HCT116 (cell line): Measurements from ENCODE around the gene TSPAN6. TPM values are rescaled to one million over a fixed set of nuclear protein-coding genes. Genes with fewer than 3 reads are reported as not detected.

ENCODE experiments used
- ATAC-seq: fragments of 200-7000 bp; cut with Tn5 transposase; 2 replicates; pipeline ENCODE4 v1.9.1; 2020; ENCODE audit warnings: mild to moderate bottlenecking, moderate library complexity
- BruUV-seq: library from RNA; stranded (reverse); fragments of 400-500 nt; replicated peaks from 2 replicates; lab custom pipeline; 2021; lab: Mats Ljungman, UMichigan
- CTCF ChIA-PET: fragments of 300-600 bp; sonication (Branson Sonifier 250); formaldehyde crosslinking; loops from one replicate; lab custom pipeline; 2021; ENCODE audit warnings: antibody characterized with exemption; lab: Charles Lee
- POLR2A ChIA-PET: fragments of 300-600, 350-600 bp; sonication (Branson Sonifier 250); formaldehyde crosslinking; loops from one replicate; lab custom pipeline; 2021; ENCODE audit warnings: antibody characterized with exemption; lab: Charles Lee
- RAD21 ChIA-PET, 2 experiments: fragments of 300-600 bp; sonication (Branson Sonifier 250); formaldehyde crosslinking; loops; one replicate each; lab custom pipeline; 2023; ENCODE audit warnings: low total read pairs in 2 of 2; ENCODE audit not compliant: uncharacterized antibody in 2 of 2, unreplicated experiment in 2 of 2, low non-redundant PET in 1 of 2; lab: Charles Lee
- DNase-seq: peaks from one replicate; pipeline ENCODE4 v3.0.0-alpha.2; 2010; ENCODE audit warnings: low read depth, low spot score
- H2AFZ ChIP-seq: fragments of 200-600 bp; shearing (Covaris generic), sonication (generic); 2 replicates; pipeline ENCODE4 v1.6.1; 2017; ENCODE audit warnings: low read depth, mixed run types, mixed read lengths, antibody characterized with exemption, low read length; ENCODE audit not compliant: poor library complexity, severe bottlenecking
- H3K27ac ChIP-seq: 2 replicates; pipeline ENCODE4 v1.5.1; 2012; ENCODE audit warnings: low read depth, low read length
- H3K27me3 ChIP-seq: fragments of 200-600 bp; sonication (generic); 2 replicates; pipeline ENCODE4 v1.6.1; 2016; ENCODE audit warnings: mixed run types, low read length, mixed read lengths; ENCODE audit not compliant: insufficient read depth
- H3K36me3 ChIP-seq, 2 experiments: fragments of 200-500 bp in 1 of 2; fragments of 200-600 bp in 1 of 2; sonication (Bioruptor generic) in 1 of 2; sonication (generic) in 1 of 2; 2 replicates each; pipeline versions ENCODE4 v1.5.1 to v1.6.1; 2014 to 2016; ENCODE audit warnings: low read length in 2 of 2, inconsistent platforms in 1 of 2, mixed read lengths in 1 of 2, mixed run types in 1 of 2; ENCODE audit not compliant: insufficient read depth in 2 of 2, control insufficient read depth in 1 of 2
- H3K4me1 ChIP-seq, 2 experiments: fragments of 200-600 bp in 1 of 2; sonication (generic) in 1 of 2; 2 replicates each; pipeline versions ENCODE4 v1.5.1 to v1.6.1; 2012 to 2017; ENCODE audit warnings: low read length in 2 of 2, inconsistent platforms in 1 of 2, mild to moderate bottlenecking in 1 of 2, mixed read lengths in 1 of 2, mixed run types in 1 of 2, moderate library complexity in 1 of 2; ENCODE audit not compliant: insufficient read depth in 2 of 2, control insufficient read depth in 1 of 2
- H3K4me2 ChIP-seq: fragments of 200-600 bp; sonication (generic); 2 replicates; pipeline ENCODE4 v1.6.1; 2017; ENCODE audit warnings: mixed run types, low read length, mixed read lengths
- H3K4me3 ChIP-seq, 2 experiments: fragments of 200-600 bp in 1 of 2; sonication (generic) in 1 of 2; replicated peaks in 1 of 2; 2 replicates each; pipeline ENCODE4 v1.5.1; 2011 to 2016; ENCODE audit warnings: low read length in 2 of 2, control low read depth in 1 of 2, low read depth in 1 of 2, mild to moderate bottlenecking in 1 of 2, mixed read lengths in 1 of 2, mixed run types in 1 of 2
- H3K79me2 ChIP-seq: fragments of 200-600 bp; sonication (generic); 2 replicates; pipeline ENCODE4 v1.6.1; 2017; ENCODE audit warnings: mild to moderate bottlenecking, mixed run types, low read length, moderate library complexity, mixed read lengths; ENCODE audit not compliant: insufficient read depth
- H3K9ac ChIP-seq: fragments of 200-600 bp; sonication (generic); 2 replicates; pipeline ENCODE4 v1.6.1; 2016; ENCODE audit warnings: low read length, mixed read lengths
- H3K9me2 ChIP-seq: fragments of 200-600 bp; sonication (generic), shearing (Covaris generic); 2 replicates; pipeline ENCODE4 v1.6.1; 2017; ENCODE audit warnings: mixed run types, mild to moderate bottlenecking, moderate library complexity; ENCODE audit not compliant: insufficient read depth
- H3K9me3 ChIP-seq, 2 experiments: fragments of 200-500 bp in 1 of 2; fragments of 200-600 bp in 1 of 2; sonication (Bioruptor generic) in 1 of 2; sonication (generic) in 1 of 2; 2 replicates each; pipeline ENCODE4 v1.6.1; 2014 to 2017; ENCODE audit warnings: low read length in 2 of 2, mixed read lengths in 2 of 2, inconsistent platforms in 1 of 2, low read depth in 1 of 2, mild to moderate bottlenecking in 1 of 2, mixed run types in 1 of 2, moderate library complexity in 1 of 2; ENCODE audit not compliant: control insufficient read depth in 1 of 2, insufficient read depth in 1 of 2
- H4K20me1 ChIP-seq: fragments of 200-600 bp; sonication (generic), shearing (Covaris generic); 2 replicates; pipeline ENCODE4 v1.6.1; 2017; ENCODE audit warnings: mixed run types, mild to moderate bottlenecking, moderate library complexity; ENCODE audit not compliant: insufficient read depth
- CBX3 ChIP-seq: IDR thresholded peaks from 2 replicates; pipeline ENCODE4 v1.6.1; 2012; ENCODE audit warnings: low read depth
- JUND ChIP-seq: IDR thresholded peaks from 2 replicates; pipeline ENCODE4 v1.6.1; 2012
- MAX ChIP-seq: IDR thresholded peaks from 2 replicates; pipeline ENCODE4 v1.6.1; 2012
- POLR2A ChIP-seq: IDR thresholded peaks from 2 replicates; pipeline ENCODE4 v1.7.0; 2011; ENCODE audit warnings: borderline replicate concordance; ENCODE audit not compliant: insufficient read depth, insufficient read length; ENCODE audit errors: extremely low read depth
- POLR2AphosphoS5 ChIP-seq: IDR thresholded peaks from 2 replicates; pipeline ENCODE4 v1.6.1; 2011; ENCODE audit warnings: mild to moderate bottlenecking, low read depth, low read length, moderate library complexity
- RAD21 ChIP-seq: IDR thresholded peaks from 2 replicates; pipeline ENCODE4 v1.6.1; 2012; ENCODE audit warnings: low read depth, mild to moderate bottlenecking
- SP1 ChIP-seq: IDR thresholded peaks from 2 replicates; pipeline ENCODE4 v1.6.1; 2012; ENCODE audit warnings: low read depth
- intact Hi-C: fragments of 100-400 bp; cut with micrococcal nuclease; formaldehyde crosslinking; loops from 2 replicates; pipeline ENCODE4 v1.10.0; 2022
- total RNA-seq: library from RNA; stranded (reverse); gene quantifications from one replicate; pipeline ENCODE4 v1.2.1, GENCODE V29; 2021; ENCODE audit not compliant: unreplicated experiment
- TF ChIP-seq, protein P1 (sequence below): IDR thresholded peaks from 2 replicates; pipeline ENCODE4 v1.6.1; 2011; ENCODE audit warnings: mild to moderate bottlenecking, low read length, moderate library complexity; ENCODE audit not compliant: insufficient replicate concordance; ENCODE audit errors: extremely low read depth
- TF ChIP-seq, protein P2 (sequence below): IDR thresholded peaks from 2 replicates; pipeline ENCODE4 v1.6.1; 2012; ENCODE audit warnings: low read depth

The TSPAN6 gene
- total RNA-seq, 1 experiment from 2014 or later, result 25.0 TPM

DNA sequence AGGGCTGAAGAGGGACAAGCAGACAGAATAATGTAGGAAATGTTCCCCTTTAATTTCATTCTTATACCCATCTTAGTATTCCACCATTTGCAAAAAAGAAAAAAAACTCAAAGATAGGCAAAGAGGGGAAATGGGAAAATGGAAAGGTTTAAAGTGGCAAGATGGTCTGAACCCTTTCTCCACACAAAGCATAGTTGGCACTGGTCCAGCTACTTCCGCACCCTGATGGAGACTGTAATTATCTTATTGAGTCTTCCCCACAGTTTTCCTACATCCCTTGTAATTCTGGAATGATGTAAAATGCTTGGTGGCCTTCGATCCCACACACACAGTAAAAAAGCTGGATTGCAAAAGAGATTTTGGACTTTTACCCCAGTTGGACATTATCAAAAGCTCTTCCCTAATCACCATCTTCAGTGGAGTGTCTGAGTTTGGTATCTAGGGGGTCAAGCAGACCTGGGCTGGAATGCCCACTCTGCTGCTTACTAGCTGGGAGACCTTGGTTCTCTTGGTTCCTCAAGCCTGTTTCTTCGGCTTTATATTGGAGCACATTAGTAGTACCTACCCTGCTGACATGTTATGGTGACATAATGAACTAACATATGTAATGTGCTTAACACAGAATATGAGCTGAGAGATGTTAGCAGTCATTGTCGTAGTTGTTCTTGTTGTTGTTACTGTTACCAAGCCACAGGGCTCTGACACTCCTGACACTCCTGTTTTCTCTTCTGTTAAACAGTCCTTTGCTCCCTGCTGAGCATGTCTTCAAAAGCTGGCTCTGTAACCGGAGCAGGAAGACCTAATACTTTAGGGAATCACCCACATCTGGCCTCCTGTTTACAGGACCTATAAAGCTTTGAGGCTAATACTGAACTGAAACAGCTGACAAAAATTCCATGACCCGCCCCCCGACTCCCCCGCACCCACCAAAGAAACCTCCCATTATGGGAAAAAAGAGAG lies 12.1 kb upstream of the TSPAN6 start:
- Histone ChIP-seq H3K4me1 (peaks cover 12 to 51% of the 10 kb centered on the region in 2 experiments), H3K27me3 (no peaks in the 10 kb centered on the region), H3K27ac (no peak overlapping the region), H3K4me3 (no peak overlapping the region), H3K36me3 (no peaks in the 10 kb centered on the region), H3K9me3 (no peaks in the 10 kb centered on the region), H3K9ac (no peak overlapping the region), H3K79me2 (no peaks in the 10 kb centered on the region), H2AFZ (no peak overlapping the region), H4K20me1 (no peaks in the 10 kb centered on the region), H3K4me2 (no peak overlapping the region), H3K9me2 (no peaks in the 10 kb centered on the region)
- RAD21 ChIA-PET, result no interaction called here
- DNase-seq (no peak), ATAC-seq (no peak)
- CTCF ChIA-PET, result interaction anchor here (1.2 kb wide), 1 partner anchor 34 kb away, joined by 3 read pairs; no protein-coding TSS in a partner anchor
- TF ChIP-seq CBX3 (no peak), SP1 (no peak), POLR2AphosphoS5 (no peak), RAD21 (no peak), MAX (no peak), POLR2A (no peak), JUND (no peak)
- TF ChIP-seq, protein P1, sequence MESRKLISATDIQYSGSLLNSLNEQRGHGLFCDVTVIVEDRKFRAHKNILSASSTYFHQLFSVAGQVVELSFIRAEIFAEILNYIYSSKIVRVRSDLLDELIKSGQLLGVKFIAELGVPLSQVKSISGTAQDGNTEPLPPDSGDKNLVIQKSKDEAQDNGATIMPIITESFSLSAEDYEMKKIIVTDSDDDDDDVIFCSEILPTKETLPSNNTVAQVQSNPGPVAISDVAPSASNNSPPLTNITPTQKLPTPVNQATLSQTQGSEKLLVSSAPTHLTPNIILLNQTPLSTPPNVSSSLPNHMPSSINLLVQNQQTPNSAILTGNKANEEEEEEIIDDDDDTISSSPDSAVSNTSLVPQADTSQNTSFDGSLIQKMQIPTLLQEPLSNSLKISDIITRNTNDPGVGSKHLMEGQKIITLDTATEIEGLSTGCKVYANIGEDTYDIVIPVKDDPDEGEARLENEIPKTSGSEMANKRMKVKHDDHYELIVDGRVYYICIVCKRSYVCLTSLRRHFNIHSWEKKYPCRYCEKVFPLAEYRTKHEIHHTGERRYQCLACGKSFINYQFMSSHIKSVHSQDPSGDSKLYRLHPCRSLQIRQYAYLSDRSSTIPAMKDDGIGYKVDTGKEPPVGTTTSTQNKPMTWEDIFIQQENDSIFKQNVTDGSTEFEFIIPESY, result no peak
- TF ChIP-seq, protein P2, sequence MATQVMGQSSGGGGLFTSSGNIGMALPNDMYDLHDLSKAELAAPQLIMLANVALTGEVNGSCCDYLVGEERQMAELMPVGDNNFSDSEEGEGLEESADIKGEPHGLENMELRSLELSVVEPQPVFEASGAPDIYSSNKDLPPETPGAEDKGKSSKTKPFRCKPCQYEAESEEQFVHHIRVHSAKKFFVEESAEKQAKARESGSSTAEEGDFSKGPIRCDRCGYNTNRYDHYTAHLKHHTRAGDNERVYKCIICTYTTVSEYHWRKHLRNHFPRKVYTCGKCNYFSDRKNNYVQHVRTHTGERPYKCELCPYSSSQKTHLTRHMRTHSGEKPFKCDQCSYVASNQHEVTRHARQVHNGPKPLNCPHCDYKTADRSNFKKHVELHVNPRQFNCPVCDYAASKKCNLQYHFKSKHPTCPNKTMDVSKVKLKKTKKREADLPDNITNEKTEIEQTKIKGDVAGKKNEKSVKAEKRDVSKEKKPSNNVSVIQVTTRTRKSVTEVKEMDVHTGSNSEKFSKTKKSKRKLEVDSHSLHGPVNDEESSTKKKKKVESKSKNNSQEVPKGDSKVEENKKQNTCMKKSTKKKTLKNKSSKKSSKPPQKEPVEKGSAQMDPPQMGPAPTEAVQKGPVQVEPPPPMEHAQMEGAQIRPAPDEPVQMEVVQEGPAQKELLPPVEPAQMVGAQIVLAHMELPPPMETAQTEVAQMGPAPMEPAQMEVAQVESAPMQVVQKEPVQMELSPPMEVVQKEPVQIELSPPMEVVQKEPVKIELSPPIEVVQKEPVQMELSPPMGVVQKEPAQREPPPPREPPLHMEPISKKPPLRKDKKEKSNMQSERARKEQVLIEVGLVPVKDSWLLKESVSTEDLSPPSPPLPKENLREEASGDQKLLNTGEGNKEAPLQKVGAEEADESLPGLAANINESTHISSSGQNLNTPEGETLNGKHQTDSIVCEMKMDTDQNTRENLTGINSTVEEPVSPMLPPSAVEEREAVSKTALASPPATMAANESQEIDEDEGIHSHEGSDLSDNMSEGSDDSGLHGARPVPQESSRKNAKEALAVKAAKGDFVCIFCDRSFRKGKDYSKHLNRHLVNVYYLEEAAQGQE, result no peak
- BruUV-seq, result no TSS peak
- POLR2A ChIA-PET, result no interaction called here
- intact Hi-C loops, result no loop called here
